ENCODE data around the gene SRRM5. TPM values are rescaled to one million over a fixed set of nuclear protein-coding genes. Genes with fewer than 3 reads are reported as not detected.

SRRM5 gene
- total and polyA plus RNA-seq, 2 experiments from 2014 or later, result 0.30 to 0.50 TPM

DNA sequence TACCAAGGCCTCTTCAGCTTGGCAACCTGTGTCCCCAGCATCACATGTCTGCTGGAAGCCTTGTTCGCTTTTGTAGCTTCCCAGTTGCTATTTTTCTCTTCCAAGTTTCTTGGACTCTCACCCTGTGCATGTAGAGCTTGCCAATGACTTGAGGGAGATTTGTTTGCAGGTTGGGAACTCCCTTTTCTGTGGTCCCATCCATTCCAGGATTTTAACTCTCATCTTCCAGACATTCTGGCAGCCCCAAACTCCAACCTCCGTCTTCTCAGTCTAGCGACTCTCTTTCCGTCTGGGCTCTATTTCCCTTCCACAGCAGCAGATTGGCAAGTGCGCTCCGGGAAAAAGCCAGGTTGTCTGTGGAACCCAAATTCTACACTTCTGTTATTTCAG, 49.1 kb downstream of the SRRM5 start:
- H3K4me3 ChIP-seq, result no peak overlapping the region
- TF ChIP-seq, protein P1, sequence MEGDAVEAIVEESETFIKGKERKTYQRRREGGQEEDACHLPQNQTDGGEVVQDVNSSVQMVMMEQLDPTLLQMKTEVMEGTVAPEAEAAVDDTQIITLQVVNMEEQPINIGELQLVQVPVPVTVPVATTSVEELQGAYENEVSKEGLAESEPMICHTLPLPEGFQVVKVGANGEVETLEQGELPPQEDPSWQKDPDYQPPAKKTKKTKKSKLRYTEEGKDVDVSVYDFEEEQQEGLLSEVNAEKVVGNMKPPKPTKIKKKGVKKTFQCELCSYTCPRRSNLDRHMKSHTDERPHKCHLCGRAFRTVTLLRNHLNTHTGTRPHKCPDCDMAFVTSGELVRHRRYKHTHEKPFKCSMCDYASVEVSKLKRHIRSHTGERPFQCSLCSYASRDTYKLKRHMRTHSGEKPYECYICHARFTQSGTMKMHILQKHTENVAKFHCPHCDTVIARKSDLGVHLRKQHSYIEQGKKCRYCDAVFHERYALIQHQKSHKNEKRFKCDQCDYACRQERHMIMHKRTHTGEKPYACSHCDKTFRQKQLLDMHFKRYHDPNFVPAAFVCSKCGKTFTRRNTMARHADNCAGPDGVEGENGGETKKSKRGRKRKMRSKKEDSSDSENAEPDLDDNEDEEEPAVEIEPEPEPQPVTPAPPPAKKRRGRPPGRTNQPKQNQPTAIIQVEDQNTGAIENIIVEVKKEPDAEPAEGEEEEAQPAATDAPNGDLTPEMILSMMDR (IDR thresholded peaks at IDR 0.05; ENCODE audit: low read depth, low read length), result no peak
- H3K27ac ChIP-seq, result no peak overlapping the region
- no peaks in the 10 kb centered on the region for H3K9me3 ChIP-seq (ENCODE audit: low read depth)
- no peaks in the 10 kb centered on the region for H3K27me3 ChIP-seq
- no peaks in the 10 kb centered on the region for H3K4me1 ChIP-seq (ENCODE audit: low read depth)
- no peak for DNase-seq (ENCODE audit: low read depth in 1 of 2, low spot score in 1 of 2)
- H3K36me3 ChIP-seq, result no peaks in the 10 kb centered on the region

DNA sequence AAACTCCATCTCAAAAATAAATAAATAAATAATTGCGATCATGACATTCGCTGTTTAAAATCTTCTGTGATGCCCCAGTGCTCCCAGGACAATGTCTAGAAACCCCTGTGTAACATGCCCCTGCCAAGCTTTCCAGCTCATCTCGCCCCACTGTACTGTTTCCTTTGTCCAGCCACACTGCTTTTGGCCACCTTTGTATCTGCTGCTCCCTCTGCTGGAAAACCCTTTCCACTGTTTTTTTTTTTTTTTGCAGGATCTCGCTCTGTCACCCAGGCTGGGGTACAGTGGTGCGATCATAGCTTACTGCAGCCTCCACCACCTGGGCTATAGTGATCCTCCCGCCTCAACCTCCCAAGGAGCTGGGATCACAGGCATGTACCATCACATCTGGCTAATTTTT, 50.6 kb downstream of the SRRM5 start:
- TF ChIP-seq, protein P1 (IDR thresholded peaks at IDR 0.05; ENCODE audit: low read depth, low read length), result peak; percentile 51
- no peaks in the 10 kb centered on the region for H3K36me3 ChIP-seq
- H3K4me3 ChIP-seq, result no peak overlapping the region
- peak; percentile 38 to 44 for DNase-seq (ENCODE audit: low read depth in 1 of 2, low spot score in 1 of 2)
- no peaks in the 10 kb centered on the region for H3K9me3 ChIP-seq (ENCODE audit: low read depth)
- no peaks in the 10 kb centered on the region for H3K4me1 ChIP-seq (ENCODE audit: low read depth)
- H3K27me3 ChIP-seq, result no peaks in the 10 kb centered on the region
- no peak overlapping the region for H3K27ac ChIP-seq

DNA sequence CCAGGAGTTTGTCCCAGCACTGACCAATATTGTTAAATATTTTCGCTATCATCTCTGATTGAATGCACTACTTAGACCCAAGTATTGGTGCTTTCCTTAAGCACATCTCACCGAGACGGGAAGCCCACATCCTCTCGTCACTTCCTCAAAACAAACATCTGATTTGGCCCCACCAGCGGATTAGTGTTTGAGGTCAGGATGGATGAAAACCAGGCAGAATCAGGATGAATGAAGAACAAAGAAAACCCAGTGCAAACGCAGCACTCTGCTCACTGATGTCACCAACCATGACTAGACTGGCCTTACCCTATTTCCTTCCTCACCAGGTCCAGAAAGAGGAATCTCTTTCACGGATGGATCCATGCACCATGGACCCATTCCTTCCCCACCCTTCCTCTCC, 52.1 kb downstream of the SRRM5 start:
- Histone ChIP-seq H3K4me1 (ENCODE audit: low read depth) (peaks cover 3% of the 10 kb centered on the region), H3K36me3 (no peaks in the 10 kb centered on the region), H3K27me3 (peaks cover 3% of the 10 kb centered on the region), H3K9me3 (ENCODE audit: low read depth) (no peaks in the 10 kb centered on the region), H3K4me3 (no peak overlapping the region), H3K27ac (no peak overlapping the region)
- TF ChIP-seq, protein P1 (IDR thresholded peaks at IDR 0.05; ENCODE audit: low read depth, low read length), result no peak
- DNase-seq (ENCODE audit: low read depth in 1 of 2, low spot score in 1 of 2), result no peak

Other genes with a start within 250 kb of the SRRM5 start
- not detected in 2 replicates for gene TEX101, start 197.2 kb upstream of the SRRM5 start, total RNA-seq
- gene TEX101, start 197.2 kb upstream of the SRRM5 start, polyA plus RNA-seq, result not detected in 2 replicates
- gene LYPD3, start 146.5 kb upstream of the SRRM5 start, total RNA-seq, result 0.67 and 3.2 TPM in 2 replicates
- 0.73 and 3.5 TPM in 2 replicates for gene LYPD3, start 146.5 kb upstream of the SRRM5 start, polyA plus RNA-seq
- gene PHLDB3, start 107.3 kb upstream of the SRRM5 start, total RNA-seq, result 19.0 and 45.9 TPM in 2 replicates
- gene PHLDB3, start 107.3 kb upstream of the SRRM5 start, polyA plus RNA-seq, result 11.2 and 20.0 TPM in 2 replicates
- gene ETHE1, start 84.9 kb upstream of the SRRM5 start, total RNA-seq, result 35.0 and 46.5 TPM in 2 replicates
- 31.6 and 41.7 TPM in 2 replicates for gene ETHE1, start 84.9 kb upstream of the SRRM5 start, polyA plus RNA-seq
- 1.8 TPM in 1 of 2 replicates, not detected in the other for gene ZNF575, start 78.9 kb upstream of the SRRM5 start, total RNA-seq
- 0.72 and 3.3 TPM in 2 replicates for gene ZNF575, start 78.9 kb upstream of the SRRM5 start, polyA plus RNA-seq
- 82.5 and 85.3 TPM in 2 replicates for gene XRCC1, start 36.6 kb upstream of the SRRM5 start, total RNA-seq
- gene XRCC1, start 36.6 kb upstream of the SRRM5 start, polyA plus RNA-seq, result 52.0 and 52.7 TPM in 2 replicates
- gene PINLYP, start 36.3 kb upstream of the SRRM5 start, total RNA-seq, result 9.2 and 12.1 TPM in 2 replicates
- gene PINLYP, start 36.3 kb upstream of the SRRM5 start, polyA plus RNA-seq, result 8.7 and 12.8 TPM in 2 replicates
- 39.0 and 49.6 TPM in 2 replicates for gene IRGQ, start 16.0 kb upstream of the SRRM5 start, total RNA-seq
- 21.1 and 22.4 TPM in 2 replicates for gene IRGQ, start 16.0 kb upstream of the SRRM5 start, polyA plus RNA-seq
- gene ZNF576, start 15.5 kb upstream of the SRRM5 start, total RNA-seq, result 12.5 and 12.6 TPM in 2 replicates
- 13.1 and 14.6 TPM in 2 replicates for gene ZNF576, start 15.5 kb upstream of the SRRM5 start, polyA plus RNA-seq
- gene ZNF428, start 7.5 kb downstream of the SRRM5 start, total RNA-seq, result 87.2 and 135 TPM in 2 replicates
- gene ZNF428, start 7.5 kb downstream of the SRRM5 start, polyA plus RNA-seq, result 134 and 207 TPM in 2 replicates
- 40.5 and 59.6 TPM in 2 replicates for gene CADM4, start 27.8 kb downstream of the SRRM5 start, total RNA-seq
- gene CADM4, start 27.8 kb downstream of the SRRM5 start, polyA plus RNA-seq, result 12.3 and 13.3 TPM in 2 replicates
- gene PLAUR, start 58.1 kb downstream of the SRRM5 start, total RNA-seq, result 2.0 and 7.5 TPM in 2 replicates
- 3.8 TPM in 2 replicates for gene PLAUR, start 58.1 kb downstream of the SRRM5 start, polyA plus RNA-seq
- not detected in 2 replicates for gene IRGC, start 104.0 kb downstream of the SRRM5 start, total RNA-seq
- gene IRGC, start 104.0 kb downstream of the SRRM5 start, polyA plus RNA-seq, result not detected in 2 replicates
- 41.2 and 54.1 TPM in 2 replicates for gene SMG9, start 142.9 kb downstream of the SRRM5 start, total RNA-seq
- gene SMG9, start 142.9 kb downstream of the SRRM5 start, polyA plus RNA-seq, result 59.5 and 72.3 TPM in 2 replicates
- 0.60 and 1.5 TPM in 2 replicates for gene KCNN4, start 168.9 kb downstream of the SRRM5 start, total RNA-seq
- gene KCNN4, start 168.9 kb downstream of the SRRM5 start, polyA plus RNA-seq, result not detected in 2 replicates
- gene LYPD5, start 190.4 kb downstream of the SRRM5 start, total RNA-seq, result 0.11 TPM in 1 of 2 replicates, not detected in the other
- gene LYPD5, start 190.4 kb downstream of the SRRM5 start, polyA plus RNA-seq, result 0.56 TPM in 1 of 2 replicates, not detected in the other
- 26.8 and 33.7 TPM in 2 replicates for gene ZNF283, start 215.2 kb downstream of the SRRM5 start, total RNA-seq
- 9.8 and 22.4 TPM in 2 replicates for gene ZNF283, start 215.2 kb downstream of the SRRM5 start, polyA plus RNA-seq